SH-SY5Y (cell line): ENCODE measurements around the gene IGF1R.

Experiments used
- GATA2 ChIP-seq: IDR thresholded peaks from 2 replicates; pipeline ENCODE4 v1.6.1; 2011; ENCODE audit warnings: mild to moderate bottlenecking, low read depth, low read length
- GATA3 ChIP-seq: IDR thresholded peaks from 2 replicates; pipeline ENCODE4 v1.6.1; 2011; ENCODE audit warnings: low read depth, mild to moderate bottlenecking, low read length, moderate library complexity

The IGF1R gene

DNA sequence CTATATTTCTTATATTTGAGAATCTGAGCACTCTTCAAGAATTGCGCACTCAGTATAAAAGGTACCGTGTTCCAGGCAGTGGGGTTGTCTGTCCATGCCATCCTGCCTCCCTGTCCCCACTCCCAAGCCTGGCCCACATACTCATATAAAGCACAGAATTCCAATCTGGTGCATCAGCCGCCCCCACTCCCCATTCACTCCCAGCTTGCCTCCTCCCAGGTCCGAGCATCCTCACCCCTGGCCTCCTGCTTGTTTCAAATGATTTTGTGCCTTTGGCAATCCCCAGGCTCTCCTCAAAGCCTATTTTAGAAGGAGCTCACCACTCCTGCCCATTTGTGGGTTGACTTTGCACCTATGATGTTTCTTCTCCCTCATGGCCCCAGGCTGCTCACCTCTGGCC, 22.2 kb upstream of the IGF1R start:
- TF ChIP-seq GATA3 (no peak), GATA2 (no peak)

DNA sequence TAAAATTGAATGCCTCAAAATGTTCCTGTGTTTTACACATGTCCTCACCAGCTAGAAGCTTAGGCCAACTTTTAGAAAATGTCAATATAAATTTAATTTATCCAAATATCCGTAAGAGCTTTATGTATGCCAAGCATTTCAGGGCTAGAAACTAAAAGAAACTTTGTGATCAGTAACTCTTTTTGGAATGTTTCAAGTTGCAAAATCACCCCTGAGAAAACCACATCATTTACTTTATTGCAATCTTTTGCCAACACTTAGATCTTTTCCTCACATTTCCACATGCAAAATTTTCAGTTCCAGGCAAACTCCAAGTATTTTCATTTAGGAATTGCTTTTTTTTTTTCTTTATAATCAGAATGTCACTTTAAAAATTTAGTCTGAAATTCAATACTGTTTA, 20.1 kb upstream of the IGF1R start:
- no peak for TF ChIP-seq GATA3
- TF ChIP-seq GATA2: no peak

GRCh38 chr15:98635848-98636247, 12.5 kb upstream of the IGF1R start:
- TF ChIP-seq GATA3 (no peak), GATA2 (no peak)

DNA sequence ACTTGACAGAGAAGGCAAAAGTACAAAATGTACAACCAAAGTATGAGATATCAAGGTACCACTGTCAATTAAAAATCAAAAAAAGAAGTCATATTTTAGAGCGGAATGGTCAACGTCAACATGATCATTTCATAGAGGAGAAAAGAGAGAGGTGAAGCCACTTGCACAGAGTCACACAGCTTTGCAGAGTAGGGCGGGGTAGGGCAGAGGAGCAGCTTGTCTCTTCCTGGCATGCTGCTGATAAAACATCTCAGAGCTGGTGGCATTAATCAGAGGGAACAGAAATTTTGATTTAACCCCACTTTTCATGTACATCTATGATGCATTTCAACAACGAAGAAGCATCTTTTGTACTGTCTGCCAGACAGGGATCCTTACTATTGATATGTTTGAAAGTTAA, 5.2 kb upstream of the IGF1R start:
- TF ChIP-seq GATA2 (no peak), GATA3 (no peak)

DNA sequence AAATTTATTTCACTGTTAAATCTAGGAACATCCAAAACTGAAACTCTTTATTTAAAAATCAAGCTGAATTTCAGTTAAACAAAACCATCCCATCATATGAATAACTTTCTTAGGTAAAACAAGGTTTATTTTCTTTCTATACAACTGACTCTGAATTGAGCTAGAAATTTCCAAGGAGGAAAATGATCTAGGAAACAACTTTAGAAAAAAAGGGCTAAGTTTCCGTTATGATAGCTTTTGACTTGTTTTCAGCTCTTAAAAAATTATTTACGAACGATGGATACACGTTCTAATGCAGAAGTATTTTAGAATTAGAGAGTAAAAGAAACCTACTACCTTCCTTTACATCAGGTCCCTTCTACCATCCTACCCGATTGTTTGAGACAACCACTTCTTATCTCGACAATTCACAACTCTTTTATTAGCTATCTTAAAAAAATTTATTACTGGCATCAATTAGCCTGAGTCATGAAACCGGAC, 1.8 kb upstream of the IGF1R start:
- TF ChIP-seq GATA2: no peak
- TF ChIP-seq GATA3: no peak

DNA sequence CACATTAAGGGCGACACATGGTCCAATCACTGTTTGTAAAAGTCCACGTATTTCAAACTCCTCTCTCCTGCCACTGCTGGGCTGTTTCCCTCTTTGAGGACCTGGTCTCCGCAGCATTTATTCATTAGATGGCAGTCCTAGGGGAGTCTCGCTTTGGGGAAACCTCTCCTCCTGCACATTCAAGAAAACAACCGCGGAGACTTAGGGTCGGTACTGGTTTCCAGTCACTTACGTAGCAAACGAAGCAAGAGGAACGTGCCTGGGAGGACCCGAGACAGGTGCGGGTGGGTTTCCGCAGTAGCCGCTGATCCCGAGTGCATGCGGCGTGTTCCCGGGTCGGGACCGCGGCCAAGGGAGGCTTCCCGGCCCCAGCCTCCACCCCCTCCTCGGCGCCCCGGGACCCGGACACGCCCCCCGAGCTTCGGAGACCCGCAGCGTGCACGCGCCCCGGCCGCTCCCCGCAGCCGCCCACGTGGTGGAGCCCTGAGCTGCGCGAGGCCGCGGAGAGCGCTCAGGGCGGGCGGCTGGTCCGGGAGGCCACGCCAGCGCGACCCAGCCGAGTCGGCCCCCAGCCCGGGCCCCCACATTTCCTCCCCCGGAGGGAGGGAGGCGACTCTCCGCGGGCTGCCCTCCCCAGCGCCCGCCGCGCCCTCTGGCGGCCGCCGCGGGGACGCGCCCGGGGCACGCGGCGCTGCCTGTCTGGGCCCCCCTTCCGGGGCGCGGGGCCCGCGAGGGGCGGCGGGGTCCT, 1.1 kb upstream of the IGF1R start:
- no peak for TF ChIP-seq GATA3
- TF ChIP-seq GATA2: no peak

GRCh38 chr15:98648654-98649471, 524 bp downstream of the IGF1R start:
- no peak for TF ChIP-seq GATA2
- no peak for TF ChIP-seq GATA3

GRCh38 chr15:98649472-98650416, 1.4 kb downstream of the IGF1R start:
- TF ChIP-seq GATA3 (no peak), GATA2 (no peak)

DNA sequence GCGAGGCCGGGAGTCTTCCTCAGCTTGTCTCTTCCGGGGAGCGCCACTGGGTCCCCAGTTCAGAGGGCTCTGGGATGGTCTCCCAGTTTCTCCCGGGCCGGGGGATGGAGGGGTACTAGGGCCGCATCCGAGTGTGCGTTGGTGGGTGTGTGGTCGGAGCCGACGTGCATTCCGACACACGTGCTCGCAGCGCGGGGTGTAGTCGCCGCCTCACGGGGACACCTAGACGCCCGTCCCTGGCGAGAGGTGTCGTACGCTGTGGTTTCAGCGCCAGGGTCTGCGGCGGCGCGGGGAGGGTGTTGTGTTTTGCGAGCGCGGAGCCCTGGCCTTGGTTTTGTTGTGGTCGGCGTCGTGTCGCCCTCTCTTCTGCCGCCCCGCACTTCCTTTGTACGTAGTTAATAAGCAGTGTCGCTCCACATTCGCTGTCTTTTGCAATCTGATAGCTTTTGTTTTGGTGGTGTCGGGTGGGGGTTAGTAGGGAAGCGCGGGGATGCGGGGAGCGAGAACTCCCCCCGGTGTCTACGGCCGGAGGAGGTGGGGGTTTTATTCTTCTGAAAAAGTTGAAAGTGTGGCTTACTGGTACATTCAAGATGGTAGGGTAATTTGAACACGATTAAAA, 2.2 kb downstream of the IGF1R start:
- TF ChIP-seq GATA3 (no peak), GATA2 (no peak)

- TF ChIP-seq GATA3 (no peak), GATA2 (no peak)
Observed at GRCh38 chr15:98651036-98651481, 2.7 kb downstream of the IGF1R start.

DNA sequence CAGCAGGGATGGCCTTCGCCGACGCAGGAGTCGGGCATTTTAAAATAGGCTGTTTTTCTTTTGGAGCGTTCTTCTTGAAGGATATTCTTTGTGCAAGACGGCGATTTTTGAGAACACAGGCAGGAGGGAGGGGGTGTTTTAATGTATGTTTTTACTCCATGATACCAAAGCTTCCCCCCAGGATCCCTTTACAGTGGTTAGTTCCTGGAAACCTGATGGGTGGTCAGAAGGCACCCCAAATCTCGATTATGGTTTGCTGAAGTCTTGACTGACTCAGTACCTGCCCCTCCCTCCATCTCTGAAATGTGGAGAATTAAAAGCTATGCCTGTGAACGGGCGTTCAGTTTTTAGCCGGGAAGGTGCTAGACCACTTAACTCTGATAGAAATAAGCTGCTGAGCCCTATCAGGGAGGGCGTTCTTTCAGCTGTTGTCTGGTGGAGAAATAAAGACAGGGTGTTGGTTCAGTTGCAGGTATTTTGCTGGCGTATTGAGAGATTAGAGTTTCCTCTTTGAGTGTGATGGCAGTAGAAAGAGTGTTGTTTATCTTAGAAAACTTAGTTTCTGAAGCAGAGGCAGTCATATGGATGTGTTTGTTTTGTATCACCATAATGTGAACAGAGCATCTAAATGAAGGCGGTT, 3.4 kb downstream of the IGF1R start:
- TF ChIP-seq GATA2: no peak
- TF ChIP-seq GATA3: no peak

DNA sequence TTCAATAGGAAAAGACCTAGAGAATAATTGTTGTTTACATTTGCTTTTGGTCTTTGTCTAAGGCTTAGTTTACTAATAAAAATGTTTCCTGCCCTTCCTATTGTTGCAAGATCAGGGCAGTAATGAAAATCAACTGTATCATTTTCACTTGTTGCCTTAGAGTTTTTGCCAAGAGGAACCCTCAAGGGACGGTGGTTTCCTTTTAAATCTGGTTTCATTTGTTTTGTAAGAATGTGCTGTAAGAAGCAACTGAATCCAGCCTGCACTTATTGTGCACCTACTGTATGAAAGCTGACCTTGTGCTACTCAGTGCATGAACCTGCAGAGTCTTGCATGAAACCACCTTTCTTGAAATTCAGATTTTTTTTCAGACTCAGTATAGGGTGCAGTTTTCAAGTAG, 5.3 kb downstream of the IGF1R start:
- no peak for TF ChIP-seq GATA3
- no peak for TF ChIP-seq GATA2

DNA sequence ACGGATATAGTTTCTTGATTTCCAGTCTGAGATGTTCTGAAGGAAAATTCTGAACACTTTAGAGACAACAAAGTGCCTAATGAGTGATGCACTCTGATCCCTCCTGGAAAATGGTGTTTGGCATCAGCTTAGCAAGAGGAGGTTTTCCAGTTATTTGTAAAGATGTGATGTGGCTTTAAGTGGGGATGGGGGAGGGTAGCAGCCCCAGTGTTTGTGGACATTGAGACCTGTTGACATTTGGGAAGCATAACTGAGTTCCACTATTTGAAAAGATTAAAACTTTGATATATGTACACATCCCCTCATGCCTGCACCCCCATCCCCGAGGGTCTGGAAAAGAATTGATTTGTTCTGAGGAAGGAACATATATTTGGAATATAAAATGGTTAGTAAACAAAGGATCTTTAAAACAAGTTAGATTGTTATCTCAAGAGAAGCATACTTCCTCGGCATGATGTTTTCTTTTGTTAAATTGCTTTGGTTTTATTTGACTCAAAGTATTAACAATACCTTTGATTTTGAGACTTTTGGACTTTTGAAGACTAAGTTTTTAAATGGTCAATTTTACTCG, 6.5 kb downstream of the IGF1R start:
- TF ChIP-seq GATA3: no peak
- TF ChIP-seq GATA2: no peak
